Stimulated activated CD4-positive, alpha-beta T cell treated with anti-CD3 and anti-CD28 coated beads, TNF-alpha, amount 100 ng/mL, for 4 hours (primary cell): ENCODE measurements around the gene BRINP1.

Source experiments
- DNase-seq, 3 experiments: peaks; one replicate each; pipeline ENCODE4 v3.0.0-alpha.2; 2020; ENCODE audit warnings: low read depth in 3 of 3

The BRINP1 gene

DNA sequence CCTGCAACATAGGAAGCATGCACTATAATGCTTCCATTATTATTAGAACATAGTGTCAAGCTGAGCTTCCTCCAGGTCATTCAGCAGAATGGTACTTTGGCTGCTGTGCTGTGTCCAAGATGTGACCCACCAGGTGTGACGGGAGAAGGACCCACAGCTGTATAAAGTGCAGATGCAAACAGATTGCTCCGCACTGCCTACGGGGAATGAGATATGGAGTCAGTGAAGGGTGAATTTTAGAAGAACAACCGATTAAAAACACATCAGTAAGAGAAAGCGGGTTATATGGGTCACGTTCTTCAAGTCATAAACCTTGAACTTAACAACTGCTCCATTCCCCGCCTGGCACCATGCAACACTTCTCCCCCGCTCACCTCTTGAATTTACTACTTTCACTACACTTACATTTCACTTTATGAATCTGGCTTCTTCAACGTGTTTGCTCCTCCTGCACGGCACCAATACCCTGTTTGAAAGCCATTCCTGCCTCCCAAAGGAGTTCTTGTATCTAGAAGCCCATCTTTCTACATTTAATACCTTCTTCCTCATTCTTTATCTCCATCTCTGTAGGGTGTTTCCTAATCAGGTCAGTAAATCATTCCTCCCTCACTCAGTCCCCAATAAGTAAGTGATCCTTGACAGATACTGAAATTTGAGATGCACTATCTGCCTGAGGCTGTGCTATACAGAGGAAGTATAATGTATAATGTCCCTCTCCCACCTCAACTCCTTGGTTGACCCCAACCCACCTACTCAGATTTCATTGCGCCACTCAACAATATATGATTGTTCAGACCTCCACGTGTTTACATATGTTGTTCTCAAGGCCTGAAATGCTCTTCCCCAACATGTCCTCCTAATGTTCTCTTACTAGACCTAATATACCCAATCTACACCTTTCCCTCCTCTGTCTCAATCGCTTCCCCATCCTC, 25.9 kb downstream of the BRINP1 start:
- DNase-seq = no peak

DNA sequence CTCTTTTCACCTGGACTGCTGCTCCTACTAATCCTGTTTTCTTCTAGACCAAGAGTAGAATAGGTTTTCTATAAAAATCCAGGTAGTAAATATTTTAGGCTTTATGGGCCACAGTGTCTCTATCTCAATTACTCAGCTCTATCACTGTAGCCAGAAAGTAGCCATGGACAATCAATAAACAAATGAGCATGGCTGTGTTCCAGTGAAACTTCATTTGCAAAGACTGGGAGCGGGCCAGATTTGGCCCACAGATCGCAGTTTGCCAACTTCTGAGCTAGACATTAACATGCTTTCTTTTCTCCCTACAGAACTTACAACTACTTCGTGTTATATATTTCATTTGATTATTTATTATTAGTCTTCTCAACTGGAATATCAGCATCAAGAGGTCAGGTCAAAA, 30.2 kb downstream of the BRINP1 start:
- DNase-seq = no peak

- DNase-seq = no peak
Measured at GRCh38 chr9:119337573-119337972, 31.7 kb downstream of the BRINP1 start.

GRCh38 chr9:119334745-119335144, 34.5 kb downstream of the BRINP1 start:
- no peak for DNase-seq

GRCh38 chr9:119333507-119334229, 35.6 kb downstream of the BRINP1 start:
- no peak for DNase-seq

DNA sequence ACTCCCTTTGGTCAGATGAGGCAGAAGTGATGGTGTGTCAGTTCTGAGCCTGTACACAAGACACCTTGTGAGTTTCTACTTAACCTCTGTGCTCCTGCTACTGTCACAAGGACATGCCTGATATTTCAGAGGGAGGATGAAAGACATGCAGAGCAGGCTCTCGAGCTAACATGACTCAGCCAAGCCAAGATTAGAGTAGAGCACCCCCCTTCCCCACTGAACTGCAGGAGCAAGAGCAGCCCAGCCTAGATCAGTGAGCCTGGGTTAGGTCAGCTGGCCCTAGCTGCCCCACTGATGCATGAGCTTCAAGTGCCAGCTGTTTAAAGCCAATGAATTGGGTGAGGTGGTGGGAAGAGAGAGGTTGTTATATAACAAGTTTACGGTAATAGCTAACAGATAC, 36.7 kb downstream of the BRINP1 start:
- no peak for DNase-seq

DNA sequence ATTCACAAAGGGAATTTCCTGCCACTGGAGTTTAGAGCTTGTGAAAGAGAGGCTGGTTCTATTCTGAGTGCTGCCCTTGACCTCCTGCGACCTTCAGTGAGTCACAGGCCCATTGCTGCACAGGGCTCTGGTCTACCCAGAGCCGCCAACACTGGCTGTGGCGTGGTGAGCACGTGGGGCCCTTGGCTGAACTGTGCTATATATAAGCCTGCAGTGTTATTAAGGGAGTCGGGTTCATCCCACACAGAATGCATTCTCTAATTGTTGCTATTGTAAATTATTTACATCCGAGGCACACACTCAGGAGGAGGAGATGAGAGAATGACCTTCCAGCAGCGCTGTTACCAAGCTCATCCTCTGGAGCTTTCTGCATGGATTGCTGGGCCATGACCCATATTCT, 47.1 kb downstream of the BRINP1 start:
- DNase-seq = no peak

GRCh38 chr9:119318371-119318770, 50.9 kb downstream of the BRINP1 start:
- no peak for DNase-seq

DNA sequence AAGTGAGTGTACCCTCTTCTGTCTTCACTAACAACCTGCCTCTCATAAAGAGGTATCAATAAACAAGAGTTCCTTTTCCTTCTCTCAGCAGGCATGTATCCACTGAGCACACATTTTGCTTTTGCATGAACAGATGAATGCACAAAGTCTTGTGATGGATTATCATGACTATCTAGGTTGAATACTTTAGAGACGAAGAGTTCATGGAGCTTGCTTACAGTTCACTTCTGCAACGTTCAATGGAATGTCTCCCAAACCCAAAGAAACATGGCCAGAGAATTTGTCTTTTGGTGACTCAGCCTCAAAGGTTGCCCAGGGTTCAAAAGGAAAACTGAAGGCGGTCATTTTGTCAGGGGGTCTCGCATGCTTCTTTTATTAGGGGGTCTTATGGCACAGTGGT, 55.4 kb downstream of the BRINP1 start:
- DNase-seq = no peak

DNA sequence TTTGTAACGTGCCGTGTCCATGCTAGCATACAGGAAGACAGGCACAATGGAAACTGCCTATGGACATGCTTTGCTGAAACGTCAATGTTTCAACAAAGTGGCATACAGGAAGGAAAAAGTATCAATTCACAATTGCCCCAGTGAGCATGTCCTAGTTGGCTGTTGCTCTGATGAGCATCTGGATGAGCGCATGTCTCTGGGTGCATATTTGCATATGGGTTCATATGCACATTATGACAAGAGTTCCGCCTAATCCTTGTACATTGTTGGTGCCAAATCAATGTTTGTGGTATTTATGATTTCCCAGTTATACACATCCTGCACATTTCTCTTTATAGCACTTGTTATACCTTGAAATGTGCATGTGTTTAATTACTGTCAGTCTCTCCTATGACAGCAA, 58.5 kb downstream of the BRINP1 start:
- no peak for DNase-seq

- DNase-seq = no peak
Measured at GRCh38 chr9:119307471-119307870, 61.8 kb downstream of the BRINP1 start.

GRCh38 chr9:119304555-119304954, 64.7 kb downstream of the BRINP1 start:
- DNase-seq = no peak

GRCh38 chr9:119302988-119303698, 66.1 kb downstream of the BRINP1 start:
- DNase-seq = no peak

DNA sequence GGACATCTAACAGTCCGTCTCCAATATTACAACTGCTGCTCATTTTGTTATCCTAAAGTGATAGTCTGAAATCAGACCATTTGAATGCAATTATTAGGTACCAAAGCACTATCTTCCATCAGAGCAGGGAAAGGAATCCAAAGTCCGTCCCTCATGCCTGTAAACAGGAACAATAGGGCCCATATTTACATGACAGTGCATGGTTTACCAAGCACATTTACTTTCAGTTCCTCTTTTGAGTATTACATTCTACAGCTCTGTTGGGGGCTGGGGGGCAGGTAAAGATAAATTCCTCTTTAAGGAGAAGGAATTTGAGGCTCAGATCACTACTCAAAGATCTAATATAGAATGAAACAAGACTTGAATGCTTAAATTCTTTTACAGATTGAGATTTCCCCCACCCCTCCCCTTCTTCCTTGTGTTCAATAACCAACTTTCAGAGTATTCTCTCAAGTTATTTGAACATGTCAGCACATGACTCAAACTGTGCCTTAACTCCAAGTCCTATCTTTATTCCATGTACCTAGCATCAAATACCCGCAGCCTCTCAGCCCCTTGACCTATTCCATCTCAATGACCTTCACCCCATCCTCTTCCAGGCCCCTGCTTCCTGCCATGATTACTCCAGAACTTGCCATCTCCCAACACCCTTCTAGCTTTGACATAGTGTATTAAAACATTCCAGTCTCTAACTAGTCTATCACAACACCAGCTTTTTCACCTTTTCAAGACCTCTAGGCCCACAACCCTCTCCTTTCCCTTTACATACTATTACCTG, 71.0 kb downstream of the BRINP1 start:
- DNase-seq = no peak

- no peak for DNase-seq
Measured at GRCh38 chr9:119291554-119291953, 77.7 kb downstream of the BRINP1 start.

DNA sequence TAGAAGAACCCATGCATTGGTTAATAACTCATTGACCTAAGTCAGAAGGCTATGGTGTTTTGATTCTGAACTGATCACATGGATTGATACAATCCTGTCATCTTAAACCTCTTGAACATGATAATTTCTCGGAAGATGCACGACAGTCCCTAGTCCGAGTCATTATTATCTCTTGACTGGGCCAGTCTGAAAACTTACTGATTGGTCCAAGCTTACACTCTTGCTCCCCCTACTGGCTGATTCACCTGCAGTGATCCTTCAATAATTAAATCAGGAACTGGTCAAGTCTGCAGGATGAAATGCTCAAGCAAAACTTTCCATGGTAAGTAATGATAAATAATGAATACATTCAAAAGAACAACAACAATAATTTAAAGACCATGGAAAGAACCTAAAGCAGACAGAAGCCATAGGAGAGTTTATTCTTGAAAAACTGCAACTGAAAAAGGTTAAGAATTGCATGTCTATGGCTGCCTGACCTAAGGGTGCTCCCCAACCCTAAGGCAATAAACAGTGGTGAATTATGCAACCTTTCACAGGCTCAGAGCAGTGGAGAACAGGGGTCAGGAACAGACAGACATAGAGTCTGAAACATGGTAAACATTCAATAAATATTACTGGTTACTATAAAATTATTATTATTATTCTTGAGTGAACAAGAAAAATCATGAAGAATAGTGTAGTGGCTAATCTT, 79.3 kb downstream of the BRINP1 start:
- no peak for DNase-seq

DNA sequence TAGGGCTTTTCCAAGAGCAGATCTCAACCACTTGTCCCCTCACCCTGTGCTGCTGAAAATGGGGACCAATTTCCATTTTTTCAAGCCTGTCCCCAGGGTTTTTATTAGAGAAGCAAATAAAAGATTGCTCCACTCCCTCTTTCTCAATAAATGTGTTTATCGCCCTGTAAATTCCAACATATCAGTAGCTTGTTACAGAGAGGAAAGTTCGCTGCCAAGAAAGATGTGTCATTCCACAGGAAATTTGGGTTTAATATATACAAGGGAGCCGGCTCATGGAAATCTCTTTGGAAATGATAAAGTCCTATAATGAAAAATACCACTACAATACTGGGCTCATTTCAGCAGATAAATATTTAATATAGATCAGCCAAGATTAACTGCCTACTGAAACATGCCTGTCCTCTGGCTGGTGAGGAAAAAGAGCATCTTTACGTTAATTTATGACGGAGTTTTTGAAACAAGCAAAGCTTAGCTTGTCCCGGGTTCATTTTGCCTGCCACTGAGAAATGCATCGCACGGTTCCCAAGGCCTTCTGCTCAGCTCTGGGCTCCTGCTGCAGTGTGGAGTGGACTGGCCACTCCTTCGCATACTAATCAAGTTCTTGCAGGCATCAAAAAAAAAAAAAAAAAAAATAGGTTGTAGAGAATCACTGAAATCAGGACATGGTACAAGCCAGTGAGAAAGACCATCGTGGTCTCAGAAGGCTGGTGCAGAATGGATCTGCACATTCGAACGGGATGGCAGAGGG, 84.5 kb downstream of the BRINP1 start:
- no peak for DNase-seq

- DNase-seq = no peak
Measured at GRCh38 chr9:119284118-119284517, 85.1 kb downstream of the BRINP1 start.

GRCh38 chr9:119283078-119283794, 86.0 kb downstream of the BRINP1 start:
- no peak for DNase-seq
